ENCODE data around the gene TRIB2.
A peak's percentile ranks its signal among the peaks of the same experiment; 100 is the strongest.

Gene TRIB2

DNA sequence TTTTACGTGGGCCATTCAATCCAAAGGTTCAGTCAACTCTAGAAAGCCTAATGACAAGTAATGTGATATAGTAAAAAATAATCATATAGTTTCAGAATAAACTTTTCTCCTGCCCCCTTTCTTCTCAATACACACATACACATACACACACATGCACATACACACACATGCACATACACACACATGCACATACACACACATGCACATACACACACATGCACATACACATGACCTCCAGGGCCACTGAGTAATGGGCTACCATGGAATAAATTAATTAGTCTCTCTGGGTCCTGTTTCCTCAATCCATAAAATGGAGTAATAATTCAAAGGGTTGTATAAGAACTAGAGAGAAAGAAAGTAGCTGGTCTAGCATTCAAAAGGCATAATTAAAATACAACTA is 5.4 kb upstream of the TRIB2 start:
- H3K4me3 Mint-ChIP-seq = no peak overlapping the region
- H3K9me3 Mint-ChIP-seq = peaks cover 7% of the 10 kb centered on the region
- H3K4me1 Mint-ChIP-seq = peaks cover 78% of the 10 kb centered on the region
- no peaks in the 10 kb centered on the region for H3K36me3 Mint-ChIP-seq
- no peak overlapping the region for H3K27ac Mint-ChIP-seq
- no peaks in the 10 kb centered on the region for H3K27me3 Mint-ChIP-seq

DNA sequence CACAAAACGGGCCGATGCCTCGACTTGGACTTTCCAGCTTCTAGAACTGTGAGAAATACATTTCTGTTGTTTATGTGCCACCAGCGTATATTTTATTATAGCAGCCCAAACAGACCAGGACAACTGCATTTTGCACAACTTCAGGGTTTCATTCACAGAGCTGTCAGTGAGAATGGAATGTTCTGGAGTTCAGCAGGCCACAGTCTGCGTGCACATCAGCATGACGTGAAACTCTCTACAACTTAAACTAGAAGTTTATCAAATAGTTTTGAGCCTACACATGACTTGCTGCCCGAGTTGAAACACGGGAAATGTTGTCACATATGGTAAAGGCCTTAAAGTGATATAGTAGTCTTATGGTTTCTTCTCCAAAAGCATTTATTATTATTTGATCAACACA is 3.9 kb upstream of the TRIB2 start:
- Mint-ChIP-seq H3K9me3 (peaks cover 7% of the 10 kb centered on the region), H3K36me3 (no peaks in the 10 kb centered on the region), H3K4me3 (no peak overlapping the region), H3K27ac (no peak overlapping the region), H3K4me1 (peaks cover 70% of the 10 kb centered on the region), H3K27me3 (no peaks in the 10 kb centered on the region)

DNA sequence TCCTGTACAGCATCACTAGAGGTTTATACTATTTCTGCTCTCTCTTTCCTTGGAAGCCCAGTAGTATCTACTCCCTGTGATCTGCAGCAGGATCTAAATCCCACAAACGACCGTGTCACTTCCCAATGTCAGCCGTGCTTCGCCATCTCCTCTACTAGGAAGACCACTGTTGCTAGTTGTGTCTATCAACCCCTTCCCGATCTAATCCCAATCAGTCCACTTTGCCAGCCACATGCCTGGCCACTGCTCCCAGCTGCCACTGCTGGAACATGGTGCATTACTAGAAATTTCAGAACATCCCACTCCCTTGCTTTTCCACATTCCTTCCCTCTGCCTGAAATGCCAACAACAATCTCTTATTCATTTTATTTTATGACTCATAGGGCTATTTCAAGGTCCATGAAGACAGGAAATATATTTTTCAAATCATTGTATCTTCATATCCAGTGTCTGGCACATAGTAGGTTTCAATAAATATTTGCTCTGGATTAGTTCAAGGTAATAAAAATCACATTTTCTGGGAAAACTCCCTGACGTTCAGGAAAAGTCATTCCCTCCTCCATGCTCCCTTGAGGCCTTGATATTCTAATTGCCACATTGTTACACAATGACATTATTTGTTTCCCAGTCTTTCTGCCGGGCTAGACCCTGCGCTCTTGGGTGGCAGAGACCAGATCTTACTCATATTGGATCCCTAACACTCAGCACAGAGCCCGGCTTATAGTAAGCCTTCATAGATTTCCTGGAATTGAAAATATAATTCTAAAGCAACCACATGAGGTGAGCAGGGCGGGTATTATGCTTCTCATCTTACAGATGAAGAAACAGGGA is 2.1 kb upstream of the TRIB2 start:
- Mint-ChIP-seq H3K4me3 (no peak overlapping the region), H3K4me1 (peaks cover 64% of the 10 kb centered on the region), H3K36me3 (no peaks in the 10 kb centered on the region), H3K27ac (peak overlapping the region; percentile 27), H3K9me3 (peaks cover 7% of the 10 kb centered on the region), H3K27me3 (no peaks in the 10 kb centered on the region)

DNA sequence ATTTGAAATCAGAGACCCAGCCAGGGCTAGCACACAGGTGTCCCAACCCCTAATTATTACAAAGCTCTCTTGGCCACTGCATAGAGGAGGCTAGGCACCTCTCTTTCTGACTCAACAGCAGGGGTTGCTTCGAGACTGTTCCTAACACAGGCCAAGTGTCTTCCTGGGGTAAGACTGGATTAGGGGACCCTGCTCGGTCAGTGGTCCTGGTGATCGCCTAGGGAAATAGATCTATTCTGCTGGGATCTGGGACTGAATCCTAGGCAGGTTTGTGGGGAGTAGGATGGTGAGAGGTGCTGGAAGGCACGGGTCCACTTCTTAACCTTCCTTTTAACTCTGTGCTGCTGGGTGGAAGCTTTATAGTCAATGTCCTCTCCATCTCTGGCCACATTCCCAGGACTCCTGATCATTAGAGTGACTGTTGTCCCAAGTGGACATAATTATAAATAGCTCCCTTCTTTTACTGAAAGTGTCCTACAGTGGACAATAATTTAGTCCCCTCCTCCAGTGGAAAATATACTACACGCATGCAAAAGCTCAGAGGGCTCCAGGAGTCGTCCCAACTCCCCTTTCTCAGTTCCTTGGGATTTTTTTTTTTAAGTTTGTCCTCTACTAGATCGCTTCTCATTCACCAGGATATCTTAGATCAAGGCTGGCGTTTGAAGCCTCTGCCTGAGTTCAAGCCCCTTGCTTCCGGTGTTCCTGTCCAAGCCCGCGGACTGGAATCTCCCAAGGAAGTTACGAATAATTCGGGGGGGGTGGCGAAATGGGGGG is 1.3 kb upstream of the TRIB2 start:
- Mint-ChIP-seq H3K27me3 (no peaks in the 10 kb centered on the region), H3K4me3 (peak overlapping the region; percentile 93), H3K36me3 (no peaks in the 10 kb centered on the region), H3K27ac (peak overlapping the region; percentile 75), H3K9me3 (peaks cover 7% of the 10 kb centered on the region), H3K4me1 (peaks cover 64% of the 10 kb centered on the region)

DNA sequence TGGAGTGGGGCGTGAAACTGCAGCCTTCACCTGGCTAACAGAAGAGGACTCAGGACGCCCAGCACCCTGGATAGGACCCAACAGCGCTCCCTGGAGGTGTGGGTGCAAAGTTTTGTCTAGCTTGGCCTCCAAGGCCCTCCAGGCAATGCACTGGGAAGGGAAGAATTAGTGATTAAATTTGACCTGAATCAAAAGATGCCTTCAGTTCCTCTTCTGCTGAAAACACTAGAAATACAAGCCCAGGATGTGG is 779 bp upstream of the TRIB2 start:
- peaks cover 64% of the 10 kb centered on the region for H3K4me1 Mint-ChIP-seq
- no peaks in the 10 kb centered on the region for H3K36me3 Mint-ChIP-seq
- H3K27ac Mint-ChIP-seq = peak overlapping the region; percentile 95
- H3K27me3 Mint-ChIP-seq = no peaks in the 10 kb centered on the region
- H3K4me3 Mint-ChIP-seq = peak overlapping the region; percentile 93
- H3K9me3 Mint-ChIP-seq = peaks cover 7% of the 10 kb centered on the region

DNA sequence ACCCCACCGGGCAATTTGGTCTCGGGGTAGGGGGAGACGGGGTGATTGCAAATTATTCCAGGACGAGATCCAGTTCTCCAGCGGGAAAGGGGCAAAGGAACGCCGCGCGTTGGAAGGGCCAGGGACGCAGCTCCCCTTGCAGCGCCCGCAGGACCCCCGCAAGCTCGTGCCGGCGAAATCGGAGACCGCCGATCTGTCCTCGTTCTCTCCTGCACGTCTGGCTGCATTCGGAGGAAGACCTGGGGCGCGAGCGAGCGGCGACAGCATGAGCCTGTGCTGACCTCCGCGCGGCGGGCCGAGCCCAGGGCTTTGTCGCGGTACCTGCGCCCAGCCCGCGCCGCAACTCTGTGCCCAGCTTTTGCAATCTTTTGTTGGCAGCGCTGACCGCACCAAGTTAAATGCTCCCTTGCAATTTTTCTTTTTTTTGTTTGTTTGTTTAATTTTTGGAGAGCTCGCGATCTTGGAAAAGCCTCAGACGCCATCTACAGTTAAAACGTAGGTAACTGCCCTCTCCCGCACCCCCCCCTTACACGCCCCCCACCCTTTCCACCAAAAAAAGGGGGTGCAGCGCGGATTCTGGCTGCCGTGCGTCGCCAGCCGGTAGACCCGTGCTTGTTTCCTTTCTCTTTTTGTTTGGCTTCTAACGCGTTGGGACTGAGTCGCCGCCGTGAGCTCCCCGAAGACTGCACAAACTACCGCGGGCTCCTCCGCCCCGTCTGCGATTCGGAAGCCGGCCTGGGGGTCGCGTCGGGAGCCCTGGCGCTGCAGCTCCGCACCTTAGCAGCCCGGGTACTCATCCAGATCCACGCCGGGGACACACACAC is 667 bp downstream of the TRIB2 start:
- H3K4me3 Mint-ChIP-seq = peak overlapping the region; percentile 96
- H3K4me1 Mint-ChIP-seq = peaks cover 65% of the 10 kb centered on the region
- peak overlapping the region; percentile 88 for H3K27ac Mint-ChIP-seq
- no peaks in the 10 kb centered on the region for H3K27me3 Mint-ChIP-seq
- H3K36me3 Mint-ChIP-seq = no peaks in the 10 kb centered on the region
- peaks cover 7% of the 10 kb centered on the region for H3K9me3 Mint-ChIP-seq

DNA sequence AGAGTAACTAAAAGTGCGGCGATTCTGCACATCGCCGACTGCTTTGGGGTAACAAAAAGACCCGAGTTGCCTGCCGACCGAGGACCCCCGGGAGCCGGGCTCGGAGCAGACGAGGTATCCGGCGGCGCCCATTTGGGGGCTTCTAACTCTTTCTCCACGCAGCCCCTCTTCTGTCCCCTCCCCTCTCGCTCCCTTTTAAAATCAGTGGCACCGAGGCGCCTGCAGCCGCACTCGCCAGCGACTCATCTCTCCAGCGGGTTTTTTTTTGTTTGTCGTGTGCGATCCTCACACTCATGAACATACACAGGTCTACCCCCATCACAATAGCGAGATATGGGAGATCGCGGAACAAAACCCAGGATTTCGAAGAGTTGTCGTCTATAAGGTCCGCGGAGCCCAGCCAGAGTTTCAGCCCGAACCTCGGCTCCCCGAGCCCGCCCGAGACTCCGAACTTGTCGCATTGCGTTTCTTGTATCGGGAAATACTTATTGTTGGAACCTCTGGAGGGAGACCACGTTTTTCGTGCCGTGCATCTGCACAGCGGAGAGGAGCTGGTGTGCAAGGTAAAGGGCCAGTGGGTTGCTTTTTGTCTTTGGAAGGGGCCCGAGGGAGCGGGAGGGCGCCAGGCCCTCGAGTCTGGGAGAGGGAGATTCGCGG is 1.4 kb downstream of the TRIB2 start:
- peak overlapping the region; percentile 96 for H3K4me3 Mint-ChIP-seq
- H3K36me3 Mint-ChIP-seq = peaks cover under 1% of the 10 kb centered on the region

DNA sequence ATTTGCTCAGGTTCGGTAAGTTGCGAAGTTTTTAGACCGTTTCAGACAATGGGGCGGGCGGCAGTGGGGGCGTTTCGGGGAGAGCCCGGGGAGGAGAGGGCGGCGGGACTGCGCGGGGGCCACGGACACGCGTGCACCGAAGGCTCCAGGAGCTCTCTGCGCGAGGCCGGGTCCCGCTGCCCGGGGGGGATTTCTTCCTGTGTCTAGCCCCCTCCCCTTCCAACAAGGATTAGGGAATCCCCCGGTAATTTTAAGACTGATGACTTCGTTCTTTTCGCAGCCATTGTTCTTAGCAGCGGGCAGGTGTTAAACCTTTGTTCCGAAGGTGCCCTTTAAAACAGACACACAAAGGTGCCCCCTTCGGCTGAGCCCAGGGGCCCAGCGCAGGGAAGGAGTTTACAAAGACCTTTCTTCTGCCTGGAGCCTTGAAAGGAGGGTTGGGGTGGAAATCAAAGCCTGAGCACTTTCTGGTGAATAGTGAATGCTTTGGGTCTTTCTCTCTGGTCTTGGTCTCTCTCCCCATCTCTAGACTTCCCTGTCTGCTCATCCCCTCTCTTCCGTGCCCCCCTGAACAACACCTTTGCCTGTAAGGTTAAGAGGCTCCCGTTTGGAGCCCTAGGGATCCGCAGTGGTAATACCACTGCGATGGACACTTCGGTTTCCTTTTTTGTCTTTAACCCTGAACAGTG is 2.1 kb downstream of the TRIB2 start:
- H3K4me3 Mint-ChIP-seq = peak overlapping the region; percentile 96
- H3K9me3 Mint-ChIP-seq = peaks cover 7% of the 10 kb centered on the region
- peak overlapping the region; percentile 93 for H3K27ac Mint-ChIP-seq
- H3K4me1 Mint-ChIP-seq = peaks cover 76% of the 10 kb centered on the region
- peaks cover 3% of the 10 kb centered on the region for H3K36me3 Mint-ChIP-seq
- H3K27me3 Mint-ChIP-seq = no peaks in the 10 kb centered on the region

More for the DNA sequence above, 1.4 kb downstream of the TRIB2 start:
- Mint-ChIP-seq H3K27ac (peak overlapping the region; percentile 88), H3K4me1 (peaks cover 70% of the 10 kb centered on the region), H3K9me3 (peaks cover 7% of the 10 kb centered on the region), H3K27me3 (no peaks in the 10 kb centered on the region)

DNA sequence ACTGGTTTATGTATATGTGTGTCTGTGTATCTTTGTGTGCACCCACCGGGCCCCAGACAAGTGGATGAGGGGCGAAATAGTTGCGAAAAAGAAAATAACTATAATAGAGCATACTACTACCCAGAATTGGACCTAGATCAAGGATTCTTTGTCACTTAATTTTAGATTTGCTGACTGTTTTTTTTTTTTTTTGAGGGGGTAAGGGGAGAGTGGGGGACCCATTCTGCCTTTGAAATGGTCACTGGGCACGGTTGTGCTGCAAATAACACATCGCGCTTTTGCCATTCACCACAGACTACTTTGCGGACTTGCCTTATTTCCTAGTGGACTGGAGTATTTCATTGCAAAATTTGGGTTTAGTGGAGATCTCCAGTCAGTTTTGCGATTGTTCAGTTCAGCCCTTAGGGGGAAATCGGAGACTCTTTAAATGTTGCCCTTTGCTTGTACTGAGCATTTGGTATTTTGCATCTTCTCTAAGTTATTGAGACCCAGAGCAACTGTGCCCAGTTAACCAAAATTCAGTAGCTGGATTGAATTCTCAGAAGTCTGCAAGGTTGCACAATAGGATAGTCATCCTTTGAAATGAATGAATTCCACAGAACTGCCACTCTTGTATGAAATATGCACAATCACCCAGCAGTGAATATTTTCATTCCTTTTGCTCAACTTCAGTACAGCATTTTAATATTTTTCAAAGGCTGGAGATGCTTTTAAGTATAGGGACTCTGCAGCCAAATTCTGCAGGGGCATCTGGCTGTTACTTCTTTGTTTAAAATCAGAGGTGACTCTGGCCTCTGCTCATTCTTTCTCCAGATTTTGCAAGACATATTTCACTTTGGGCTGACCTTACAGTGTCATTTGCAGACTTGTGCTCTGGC is 2.9 kb downstream of the TRIB2 start:
- peak overlapping the region; percentile 96 for H3K4me3 Mint-ChIP-seq

DNA sequence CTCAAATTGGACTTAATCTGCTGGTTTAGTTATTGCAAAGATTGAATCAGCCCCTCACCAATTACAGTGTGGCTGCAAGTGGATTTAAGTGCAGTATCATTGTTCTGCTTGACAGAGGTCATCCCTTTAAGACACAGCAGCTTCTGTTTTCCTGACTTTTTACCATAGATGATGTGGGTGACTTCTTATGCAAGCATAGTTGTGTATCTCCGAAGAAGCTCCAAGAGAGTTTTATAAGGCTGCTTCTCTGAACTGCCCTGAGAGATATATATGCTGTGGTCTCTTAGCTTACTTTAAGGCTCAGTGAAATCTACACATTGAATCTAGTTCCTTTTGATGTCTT is 3.5 kb downstream of the TRIB2 start:
- Mint-ChIP-seq H3K36me3 (peaks cover 13% of the 10 kb centered on the region), H3K9me3 (no peaks in the 10 kb centered on the region), H3K27me3 (no peaks in the 10 kb centered on the region), H3K4me3 (peak overlapping the region; percentile 96), H3K27ac (no peak overlapping the region), H3K4me1 (peaks cover 76% of the 10 kb centered on the region)

More for the DNA sequence above, 2.9 kb downstream of the TRIB2 start:
- Mint-ChIP-seq H3K4me1 (peaks cover 76% of the 10 kb centered on the region), H3K27ac (peak overlapping the region; percentile 93), H3K36me3 (peaks cover 8% of the 10 kb centered on the region), H3K27me3 (no peaks in the 10 kb centered on the region), H3K9me3 (peaks cover under 1% of the 10 kb centered on the region)

DNA sequence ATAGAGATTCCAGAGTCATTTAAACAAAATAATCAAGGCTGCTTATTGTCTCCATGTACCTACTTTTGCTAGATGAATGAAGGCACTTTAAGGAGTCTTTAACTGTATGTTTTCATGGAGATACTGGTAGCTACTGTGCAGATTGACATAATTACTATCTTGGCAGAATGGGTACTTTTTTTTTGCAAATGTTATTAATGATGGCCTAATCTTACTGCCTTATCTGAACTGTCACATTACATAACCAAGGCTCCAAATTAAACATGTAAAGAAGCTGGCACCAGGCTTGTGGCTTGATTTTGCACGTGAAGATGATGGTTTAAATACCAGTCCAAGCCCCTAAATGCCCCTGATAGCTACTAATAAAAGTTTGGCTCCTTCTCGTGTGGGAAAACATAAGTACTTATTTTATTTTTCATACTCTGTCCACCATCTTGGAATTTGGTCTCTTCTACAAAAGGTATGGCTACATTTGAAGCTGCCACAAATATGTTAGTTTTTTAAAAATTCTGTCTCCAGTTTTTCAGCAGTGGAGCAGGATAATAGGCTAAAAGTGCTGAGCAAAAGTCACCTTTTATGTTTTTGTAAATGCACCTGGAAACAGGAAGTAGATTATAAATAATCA is 4.1 kb downstream of the TRIB2 start:
- Mint-ChIP-seq H3K27me3 (no peaks in the 10 kb centered on the region), H3K36me3 (peaks cover 15% of the 10 kb centered on the region), H3K9me3 (no peaks in the 10 kb centered on the region), H3K27ac (no peak overlapping the region), H3K4me1 (peaks cover 76% of the 10 kb centered on the region), H3K4me3 (peak overlapping the region; percentile 96)

DNA sequence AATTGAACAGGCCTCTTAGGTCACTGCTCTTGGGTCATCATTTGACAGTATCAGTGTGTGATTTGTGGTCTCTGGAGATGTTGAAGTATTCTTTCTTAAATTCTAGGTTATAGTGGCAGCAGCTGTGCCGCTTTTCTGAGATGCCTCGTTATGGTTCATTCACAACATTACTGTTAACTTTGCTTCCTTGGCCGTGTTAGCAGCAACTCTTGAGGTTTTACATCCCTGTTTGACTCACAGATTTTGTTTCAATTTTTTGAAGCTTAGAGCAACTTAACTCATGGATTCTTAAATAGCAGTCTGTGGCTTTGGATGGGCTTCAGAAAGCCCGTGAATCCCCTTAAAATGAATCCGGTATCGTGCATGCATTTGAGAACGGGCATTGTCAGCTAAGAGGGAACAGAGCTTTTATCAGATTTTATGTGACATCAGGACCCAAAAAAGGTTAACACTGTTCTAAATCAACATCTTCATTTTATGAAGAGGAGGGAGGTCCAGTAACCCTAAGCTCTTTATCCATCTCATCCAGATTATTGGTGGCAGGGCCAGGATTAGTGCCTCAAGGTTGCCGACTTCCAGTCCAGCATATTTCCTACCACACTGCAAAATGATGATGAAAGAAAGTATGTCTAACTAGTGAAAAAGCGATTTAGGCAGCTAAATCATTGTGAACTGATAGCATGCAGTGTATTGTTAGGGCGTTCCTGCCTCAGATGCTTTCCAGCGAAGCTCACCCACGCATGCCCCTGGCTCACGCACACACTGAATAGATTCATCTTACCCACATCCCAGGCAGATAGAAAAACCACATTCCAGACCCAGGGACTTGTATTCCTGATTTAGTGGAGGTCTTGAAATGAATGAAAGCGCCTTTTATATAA is 5.1 kb downstream of the TRIB2 start:
- peaks cover 18% of the 10 kb centered on the region for H3K36me3 Mint-ChIP-seq
- peak overlapping the region; percentile 66 for H3K27ac Mint-ChIP-seq
- no peaks in the 10 kb centered on the region for H3K9me3 Mint-ChIP-seq
- peaks cover 83% of the 10 kb centered on the region for H3K4me1 Mint-ChIP-seq
- no peaks in the 10 kb centered on the region for H3K27me3 Mint-ChIP-seq
- H3K4me3 Mint-ChIP-seq = peak overlapping the region; percentile 96

Data from activated naive CD4-positive, alpha-beta T cell treated with anti-CD3 and anti-CD28 coated beads, Interleukin-2, amount 50 U/mL, for 24 hours (primary cell).